ENCODE data around the gene GOLGA8O.
"Not testable (repeated sequence)": the region's sequence is repeated elsewhere in the genome, so short reads cannot be mapped to it uniquely, and the experiment has no call there.

DNA sequence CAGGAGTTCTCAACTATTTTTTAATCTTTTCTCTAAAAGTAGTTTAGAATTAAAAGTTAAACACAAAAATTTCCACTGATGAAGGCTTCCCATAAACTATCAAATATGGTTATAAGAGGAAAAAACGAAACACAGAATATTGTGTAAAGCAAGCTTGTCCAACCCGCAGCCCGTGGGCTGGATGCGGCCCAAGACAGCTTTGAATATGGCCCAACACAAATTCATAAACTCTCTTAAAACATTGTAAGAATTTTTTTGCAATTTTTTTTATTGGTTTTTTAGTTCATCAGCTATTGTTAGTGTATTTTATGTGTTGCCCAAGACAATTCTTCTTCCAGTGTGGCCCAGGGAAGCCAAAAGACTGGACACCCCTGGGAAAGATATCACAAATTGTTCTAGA lies 28.9 kb downstream of the GOLGA8O start:
- TF ChIP-seq, protein P1, sequence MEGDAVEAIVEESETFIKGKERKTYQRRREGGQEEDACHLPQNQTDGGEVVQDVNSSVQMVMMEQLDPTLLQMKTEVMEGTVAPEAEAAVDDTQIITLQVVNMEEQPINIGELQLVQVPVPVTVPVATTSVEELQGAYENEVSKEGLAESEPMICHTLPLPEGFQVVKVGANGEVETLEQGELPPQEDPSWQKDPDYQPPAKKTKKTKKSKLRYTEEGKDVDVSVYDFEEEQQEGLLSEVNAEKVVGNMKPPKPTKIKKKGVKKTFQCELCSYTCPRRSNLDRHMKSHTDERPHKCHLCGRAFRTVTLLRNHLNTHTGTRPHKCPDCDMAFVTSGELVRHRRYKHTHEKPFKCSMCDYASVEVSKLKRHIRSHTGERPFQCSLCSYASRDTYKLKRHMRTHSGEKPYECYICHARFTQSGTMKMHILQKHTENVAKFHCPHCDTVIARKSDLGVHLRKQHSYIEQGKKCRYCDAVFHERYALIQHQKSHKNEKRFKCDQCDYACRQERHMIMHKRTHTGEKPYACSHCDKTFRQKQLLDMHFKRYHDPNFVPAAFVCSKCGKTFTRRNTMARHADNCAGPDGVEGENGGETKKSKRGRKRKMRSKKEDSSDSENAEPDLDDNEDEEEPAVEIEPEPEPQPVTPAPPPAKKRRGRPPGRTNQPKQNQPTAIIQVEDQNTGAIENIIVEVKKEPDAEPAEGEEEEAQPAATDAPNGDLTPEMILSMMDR (IDR thresholded peaks at IDR 0.05; ENCODE audit: insufficient read depth, low read length, poor library complexity, severe bottlenecking): not testable (repeated sequence)
- TF ChIP-seq EZH2phosphoT487 (conservative IDR thresholded peaks at IDR 0.05; ENCODE audit: low read length): not testable (repeated sequence)
